ENCODE data around the gene SLC25A26. TPM values are rescaled to one million over a fixed set of nuclear protein-coding genes. Genes with fewer than 3 reads are reported as not detected.
A peak's percentile ranks its signal among the peaks of the same experiment; 100 is the strongest.

Gene SLC25A26
- total RNA-seq, 2 donors from 2014 or later = 19.1 to 22.4 TPM

- peak overlapping the region; percentile 64 to 67 for H3K27ac ChIP-seq
- H3K9me3 ChIP-seq = no peaks in the 10 kb centered on the region
- H3K27me3 ChIP-seq = no peaks in the 10 kb centered on the region
- H3K4me3 ChIP-seq = no peak overlapping the region
- TF ChIP-seq CTCF (IDR thresholded peaks at IDR 0.05) = no peak
- no peaks in the 10 kb centered on the region for H3K36me3 ChIP-seq
- H3K4me1 ChIP-seq = peaks cover 0 to 63% of the 10 kb centered on the region in 2 donors
- DNase-seq (ENCODE audit: low spot score) = no peak
Measured at GRCh38 chr3:66423791-66424190, 203.0 kb downstream of the SLC25A26 start.

- DNase-seq (ENCODE audit: low spot score) = no peak
- Histone ChIP-seq H3K4me3 (no peak overlapping the region), H3K36me3 (no peaks in the 10 kb centered on the region), H3K27ac (peak overlapping the region; percentile 64 to 67), H3K9me3 (no peaks in the 10 kb centered on the region), H3K4me1 (peaks cover 0 to 61% of the 10 kb centered on the region in 2 donors), H3K27me3 (no peaks in the 10 kb centered on the region)
- no peak for TF ChIP-seq CTCF (IDR thresholded peaks at IDR 0.05)
Measured at GRCh38 chr3:66425032-66425431, 204.2 kb downstream of the SLC25A26 start.

GRCh38 chr3:66425576-66426114, 204.8 kb downstream of the SLC25A26 start:
- peaks cover 0 to 67% of the 10 kb centered on the region in 2 donors for H3K4me1 ChIP-seq
- no peaks in the 10 kb centered on the region for H3K36me3 ChIP-seq
- peak overlapping the region; percentile 64 to 67 for H3K27ac ChIP-seq
- no peak for TF ChIP-seq CTCF (IDR thresholded peaks at IDR 0.05)
- no peak overlapping the region for H3K4me3 ChIP-seq
- no peak for DNase-seq (ENCODE audit: low spot score)
- no peaks in the 10 kb centered on the region for H3K27me3 ChIP-seq
- no peaks in the 10 kb centered on the region for H3K9me3 ChIP-seq

- DNase-seq (ENCODE audit: low spot score) = no peak
- H3K9me3 ChIP-seq = no peaks in the 10 kb centered on the region
- no peak overlapping the region for H3K4me3 ChIP-seq
- H3K27ac ChIP-seq = peak overlapping the region; percentile 64 to 67
- H3K36me3 ChIP-seq = no peaks in the 10 kb centered on the region
- peaks cover 0 to 72% of the 10 kb centered on the region in 2 donors for H3K4me1 ChIP-seq
- TF ChIP-seq CTCF (IDR thresholded peaks at IDR 0.05) = no peak
- H3K27me3 ChIP-seq = no peaks in the 10 kb centered on the region
Measured at GRCh38 chr3:66426135-66426534, 205.3 kb downstream of the SLC25A26 start.

- Histone ChIP-seq H3K9me3 (no peaks in the 10 kb centered on the region), H3K36me3 (no peaks in the 10 kb centered on the region), H3K4me1 (peaks cover 0 to 84% of the 10 kb centered on the region in 2 donors), H3K27ac (peak overlapping the region; percentile 3 to 85), H3K27me3 (no peaks in the 10 kb centered on the region), H3K4me3 (no peak overlapping the region)
- no peak for TF ChIP-seq CTCF (IDR thresholded peaks at IDR 0.05)
- DNase-seq (ENCODE audit: low spot score) = no peak
Measured at GRCh38 chr3:66427352-66427751, 206.6 kb downstream of the SLC25A26 start.

- peak overlapping the region; percentile 71 to 85 for H3K27ac ChIP-seq
- no peaks in the 10 kb centered on the region for H3K9me3 ChIP-seq
- no peak overlapping the region for H3K4me3 ChIP-seq
- H3K27me3 ChIP-seq = no peaks in the 10 kb centered on the region
- no peak for DNase-seq (ENCODE audit: low spot score)
- TF ChIP-seq CTCF (IDR thresholded peaks at IDR 0.05) = no peak
- H3K36me3 ChIP-seq = no peaks in the 10 kb centered on the region
- peaks cover 0 to 90% of the 10 kb centered on the region in 2 donors for H3K4me1 ChIP-seq
Measured at GRCh38 chr3:66427951-66428474, 207.2 kb downstream of the SLC25A26 start.
